ENCODE results near the gene TMEM108.

The TMEM108 gene

GRCh38 chr3:133424937-133425869, 387.0 kb downstream of the TMEM108 start:
- TF ChIP-seq EZH2 (IDR thresholded peaks at IDR 0.05) = no peak
- TF ChIP-seq POLR2AphosphoS5 (IDR thresholded peaks at IDR 0.05; ENCODE audit: borderline replicate concordance, low read depth, low read length) = no peak
- no peak for TF ChIP-seq FOXP2 (optimal IDR thresholded peaks at IDR 0.05; ENCODE audit: control extremely low read depth, extremely low read length, insufficient read depth)
- Histone ChIP-seq H3K36me3 (ENCODE audit: insufficient read depth, low read length) (no peaks in the 10 kb centered on the region), H3K9me3 (ENCODE audit: low read depth, low read length) (no peaks in the 10 kb centered on the region), H3K27ac (no peak overlapping the region), H3K4me3 (no peak overlapping the region), H3K9ac (ENCODE audit: insufficient read length) (no peak overlapping the region)
- no peak for DNase-seq (ENCODE audit: low read depth, low spot score)

GRCh38 chr3:133425898-133426297, 387.7 kb downstream of the TMEM108 start:
- Histone ChIP-seq H3K9ac (ENCODE audit: insufficient read length) (no peak overlapping the region), H3K27ac (no peak overlapping the region), H3K9me3 (ENCODE audit: low read depth, low read length) (no peaks in the 10 kb centered on the region), H3K4me3 (no peak overlapping the region), H3K36me3 (ENCODE audit: insufficient read depth, low read length) (no peaks in the 10 kb centered on the region)
- no peak for DNase-seq (ENCODE audit: low read depth, low spot score)
- TF ChIP-seq FOXP2 (optimal IDR thresholded peaks at IDR 0.05; ENCODE audit: control extremely low read depth, extremely low read length, insufficient read depth) (no peak), POLR2AphosphoS5 (IDR thresholded peaks at IDR 0.05; ENCODE audit: borderline replicate concordance, low read depth, low read length) (no peak), EZH2 (IDR thresholded peaks at IDR 0.05) (no peak)

- no peak for DNase-seq (ENCODE audit: low read depth, low spot score)
Observed at GRCh38 chr3:133426721-133427120, 388.5 kb downstream of the TMEM108 start.

GRCh38 chr3:133428552-133428951, 390.4 kb downstream of the TMEM108 start:
- Histone ChIP-seq H3K9me3 (ENCODE audit: low read depth, low read length) (no peaks in the 10 kb centered on the region), H3K9ac (ENCODE audit: insufficient read length) (no peak overlapping the region), H3K4me3 (no peak overlapping the region), H3K36me3 (ENCODE audit: insufficient read depth, low read length) (no peaks in the 10 kb centered on the region), H3K27ac (no peak overlapping the region)
- no peak for TF ChIP-seq POLR2AphosphoS5 (IDR thresholded peaks at IDR 0.05; ENCODE audit: borderline replicate concordance, low read depth, low read length)
- TF ChIP-seq FOXP2 (optimal IDR thresholded peaks at IDR 0.05; ENCODE audit: control extremely low read depth, extremely low read length, insufficient read depth) = no peak
- no peak for TF ChIP-seq EZH2 (IDR thresholded peaks at IDR 0.05)
- DNase-seq (ENCODE audit: low read depth, low spot score) = no peak

More at GRCh38 chr3:133426721-133427120, 388.5 kb downstream of the TMEM108 start:
- no peak for TF ChIP-seq FOXP2 (optimal IDR thresholded peaks at IDR 0.05; ENCODE audit: control extremely low read depth, extremely low read length, insufficient read depth)
- no peak for TF ChIP-seq POLR2AphosphoS5 (IDR thresholded peaks at IDR 0.05; ENCODE audit: borderline replicate concordance, low read depth, low read length)
- no peak for TF ChIP-seq EZH2 (IDR thresholded peaks at IDR 0.05)
- H3K27ac ChIP-seq = no peak overlapping the region
- no peaks in the 10 kb centered on the region for H3K9me3 ChIP-seq (ENCODE audit: low read depth, low read length)
- H3K9ac ChIP-seq (ENCODE audit: insufficient read length) = no peak overlapping the region
- H3K4me3 ChIP-seq = no peak overlapping the region
- no peaks in the 10 kb centered on the region for H3K36me3 ChIP-seq (ENCODE audit: insufficient read depth, low read length)

GRCh38 chr3:133429063-133429462, 390.9 kb downstream of the TMEM108 start:
- Histone ChIP-seq H3K9ac (ENCODE audit: insufficient read length) (no peak overlapping the region), H3K36me3 (ENCODE audit: insufficient read depth, low read length) (no peaks in the 10 kb centered on the region), H3K4me3 (no peak overlapping the region), H3K9me3 (ENCODE audit: low read depth, low read length) (no peaks in the 10 kb centered on the region), H3K27ac (no peak overlapping the region)
- no peak for TF ChIP-seq FOXP2 (optimal IDR thresholded peaks at IDR 0.05; ENCODE audit: control extremely low read depth, extremely low read length, insufficient read depth)
- no peak for TF ChIP-seq EZH2 (IDR thresholded peaks at IDR 0.05)
- no peak for TF ChIP-seq POLR2AphosphoS5 (IDR thresholded peaks at IDR 0.05; ENCODE audit: borderline replicate concordance, low read depth, low read length)
- DNase-seq (ENCODE audit: low read depth, low spot score) = no peak

- DNase-seq (ENCODE audit: low read depth, low spot score) = no peak
- no peak for TF ChIP-seq EZH2 (IDR thresholded peaks at IDR 0.05)
- TF ChIP-seq FOXP2 (optimal IDR thresholded peaks at IDR 0.05; ENCODE audit: control extremely low read depth, extremely low read length, insufficient read depth) = no peak
- TF ChIP-seq POLR2AphosphoS5 (IDR thresholded peaks at IDR 0.05; ENCODE audit: borderline replicate concordance, low read depth, low read length) = no peak
- Histone ChIP-seq H3K4me3 (no peak overlapping the region), H3K9ac (ENCODE audit: insufficient read length) (no peak overlapping the region), H3K27ac (no peak overlapping the region), H3K36me3 (ENCODE audit: insufficient read depth, low read length) (no peaks in the 10 kb centered on the region), H3K9me3 (ENCODE audit: low read depth, low read length) (no peaks in the 10 kb centered on the region)
Observed at GRCh38 chr3:133439563-133439962, 401.4 kb downstream of the TMEM108 start.

- no peak overlapping the region for H3K27ac ChIP-seq
- no peak overlapping the region for H3K4me3 ChIP-seq
- TF ChIP-seq EZH2 (IDR thresholded peaks at IDR 0.05) = no peak
- TF ChIP-seq POLR2AphosphoS5 (IDR thresholded peaks at IDR 0.05; ENCODE audit: borderline replicate concordance, low read depth, low read length) = no peak
- no peak for TF ChIP-seq FOXP2 (optimal IDR thresholded peaks at IDR 0.05; ENCODE audit: control extremely low read depth, extremely low read length, insufficient read depth)
Observed at GRCh38 chr3:133440652-133441051, 402.5 kb downstream of the TMEM108 start.

GRCh38 chr3:133441867-133442270, 403.7 kb downstream of the TMEM108 start:
- no peak overlapping the region for H3K4me3 ChIP-seq
- H3K9me3 ChIP-seq (ENCODE audit: low read depth, low read length) = no peaks in the 10 kb centered on the region
- no peak for DNase-seq (ENCODE audit: low read depth, low spot score)
- H3K27ac ChIP-seq = no peak overlapping the region
- no peak overlapping the region for H3K9ac ChIP-seq (ENCODE audit: insufficient read length)
- no peak for TF ChIP-seq EZH2 (IDR thresholded peaks at IDR 0.05)
- TF ChIP-seq POLR2AphosphoS5 (IDR thresholded peaks at IDR 0.05; ENCODE audit: borderline replicate concordance, low read depth, low read length) = no peak
- TF ChIP-seq FOXP2 (optimal IDR thresholded peaks at IDR 0.05; ENCODE audit: control extremely low read depth, extremely low read length, insufficient read depth) = no peak
- no peaks in the 10 kb centered on the region for H3K36me3 ChIP-seq (ENCODE audit: insufficient read depth, low read length)

More at GRCh38 chr3:133440652-133441051, 402.5 kb downstream of the TMEM108 start:
- H3K9me3 ChIP-seq (ENCODE audit: low read depth, low read length) = no peaks in the 10 kb centered on the region
- H3K36me3 ChIP-seq (ENCODE audit: insufficient read depth, low read length) = no peaks in the 10 kb centered on the region
- DNase-seq (ENCODE audit: low read depth, low spot score) = no peak
- H3K9ac ChIP-seq (ENCODE audit: insufficient read length) = no peak overlapping the region
